Left colon (tissue), 2 donors: ENCODE measurements around the gene GPATCH2L. TPM values are rescaled to one million over a fixed set of nuclear protein-coding genes. Genes with fewer than 3 reads are reported as not detected.

ENCODE experiments used
- ATAC-seq: fragments of 200-7000 bp; cut with Tn5 transposase; one replicate; pipeline ENCODE4 v1.9.1; 2020; ENCODE audit warnings: mild to moderate bottlenecking, moderate library complexity
- DNase-seq, 2 donors: peaks; one replicate each; pipeline ENCODE4 v3.0.0-alpha.2; 2020
- intact Hi-C, 2 donors: fragments of 100-400 bp; cut with DNase I in 1 of 2; cut with micrococcal nuclease in 1 of 2; formaldehyde crosslinking; loops; one replicate each; pipeline versions ENCODE4 v1.11.2 to v1.14.0; 2022; cut with DNase I, micrococcal nuclease
- total RNA-seq, 2 donors: library from RNA; stranded (reverse); fragmentation: NEBNext Ultra II Directional; extraction: Animal tissue kit (Norgen Biotek cat#: 25700); gene quantifications; one replicate each; pipeline ENCODE4 v1.2.1, GENCODE V29; 2021
- donor health status: DM: no; HTN: no; CAD: no.
- donor health status: DM: yes; HTN: yes; CAD: no.

GPATCH2L gene
- total RNA-seq, 2 donors from 2014 or later: 32.1 to 37.6 TPM

DNA sequence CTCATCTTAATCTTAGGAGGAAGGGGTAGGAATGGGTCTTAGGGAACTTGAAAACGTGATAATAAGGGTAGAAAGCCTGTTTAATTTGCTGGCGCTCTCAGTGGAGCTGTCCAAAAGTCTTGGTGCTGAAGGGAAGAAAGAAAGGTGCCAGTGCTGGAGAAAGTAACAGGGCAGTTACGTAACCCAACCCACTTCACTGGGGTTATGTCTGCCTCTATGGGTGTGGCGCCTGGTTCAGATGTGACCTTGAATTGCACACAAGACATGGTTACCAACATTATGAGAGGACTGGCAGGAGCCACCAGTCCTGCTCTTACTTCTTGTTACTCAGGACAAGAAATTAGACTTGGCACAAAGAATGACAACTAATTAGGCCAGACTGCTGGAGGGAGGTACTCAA is 18.6 kb upstream of the GPATCH2L start:
- ATAC-seq: no peak
- intact Hi-C loops: no loop called here
- no peak for DNase-seq

DNA sequence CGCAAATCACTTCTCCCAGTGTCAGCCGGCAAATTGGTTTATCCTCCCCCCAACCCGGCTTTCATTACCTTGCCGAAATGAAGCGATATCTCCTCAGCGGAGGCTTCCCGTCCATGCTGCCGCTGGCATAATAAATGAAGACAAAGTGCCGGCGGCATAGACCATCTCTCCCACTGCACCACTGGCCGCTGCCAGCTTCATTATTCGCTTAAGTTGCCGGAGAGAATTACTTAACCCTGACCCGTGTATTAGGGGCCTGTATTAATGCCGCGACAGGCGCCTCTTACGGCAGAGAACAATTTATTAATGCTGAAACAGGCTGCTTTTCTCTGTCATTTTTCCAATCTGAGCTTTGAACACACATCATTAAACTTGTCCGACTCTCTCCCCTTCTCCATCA is 17.5 kb upstream of the GPATCH2L start:
- ATAC-seq (no peak), DNase-seq (no peak)
- intact Hi-C loops: no loop called here

DNA sequence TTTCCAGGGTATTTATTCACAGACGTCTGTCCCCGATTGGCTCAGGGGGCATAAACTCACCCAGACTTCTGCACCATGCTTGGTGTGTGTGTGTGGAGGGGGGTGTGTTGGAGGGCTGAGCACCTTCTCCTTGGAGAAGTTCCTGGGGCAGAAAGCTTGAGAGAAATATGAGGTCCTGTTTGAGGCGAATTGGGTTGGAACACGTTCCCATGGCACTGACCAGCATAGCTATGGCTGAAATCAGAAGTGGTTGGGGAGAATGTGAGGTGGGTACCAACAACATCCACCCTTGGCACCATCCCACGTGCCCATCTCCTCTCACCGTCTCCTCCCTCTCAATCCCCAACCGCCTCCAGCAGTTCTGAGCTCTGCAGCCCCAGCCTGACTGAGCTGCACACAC is 16.0 kb upstream of the GPATCH2L start:
- intact Hi-C loops: no loop called here
- DNase-seq: no peak
- ATAC-seq: no peak

DNA sequence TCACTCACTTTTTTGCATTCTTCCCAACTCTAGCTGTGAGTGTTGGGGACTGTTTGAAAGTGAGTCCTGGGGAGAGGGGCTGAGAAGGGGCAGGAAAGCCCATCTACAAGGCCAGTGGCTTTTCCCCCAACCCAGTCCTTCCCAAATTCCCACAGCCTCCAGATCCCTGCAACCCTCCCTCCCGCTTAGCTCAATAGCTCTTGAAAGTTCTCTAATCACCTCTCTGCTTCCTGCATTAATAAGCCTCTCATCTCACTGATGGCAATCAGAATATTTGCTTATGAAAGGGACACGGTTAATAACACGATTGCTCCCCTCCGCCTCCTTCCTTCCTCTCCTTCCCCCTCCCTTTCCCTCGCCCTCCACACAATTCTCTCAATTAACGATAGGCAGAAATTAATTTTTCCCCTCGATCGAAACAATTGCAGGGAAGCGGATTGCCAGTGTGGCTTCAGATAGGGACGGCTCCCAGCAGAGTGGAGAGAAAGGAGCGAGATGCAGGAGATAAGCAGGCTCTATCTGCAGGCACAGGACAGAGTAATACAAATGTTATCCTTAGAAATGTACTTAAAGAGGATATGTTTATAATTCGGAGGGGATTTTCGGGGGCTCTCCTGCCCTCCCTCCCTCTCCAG is 15.1 kb upstream of the GPATCH2L start:
- no peak for DNase-seq
- no peak for ATAC-seq
- intact Hi-C loops: no loop called here

DNA sequence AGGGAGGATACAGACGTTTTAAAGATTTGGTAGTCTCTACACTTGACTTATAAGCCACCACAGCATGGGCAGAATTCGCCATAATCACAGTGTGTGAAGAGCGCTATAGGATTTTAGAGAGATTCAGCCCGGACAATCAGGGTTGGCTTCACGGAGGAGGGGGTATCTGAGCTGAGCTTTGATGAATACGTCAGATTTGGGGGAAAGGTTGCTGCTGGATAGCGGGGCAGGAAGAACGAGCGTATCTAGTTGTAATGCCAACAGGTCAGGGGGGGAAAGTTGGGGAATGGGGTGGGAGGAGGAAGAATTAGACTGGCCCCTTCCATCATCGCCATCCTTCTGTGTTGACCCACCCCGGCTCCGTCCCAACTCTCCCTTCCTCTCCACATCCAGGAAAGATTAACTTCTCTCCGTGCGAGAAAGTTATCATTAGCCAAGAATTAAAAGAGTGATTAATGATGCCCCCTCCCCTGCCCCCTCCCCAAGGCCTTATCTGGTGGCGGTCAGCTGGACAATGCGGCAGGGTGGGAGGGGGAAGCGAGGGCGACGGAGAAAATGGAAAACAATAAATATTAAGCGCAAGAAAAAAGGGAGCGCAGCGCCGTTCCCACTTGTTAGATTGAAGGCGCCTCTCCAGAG is 13.5 kb upstream of the GPATCH2L start:
- intact Hi-C loops: no loop called here
- DNase-seq (no peak), ATAC-seq (no peak)

DNA sequence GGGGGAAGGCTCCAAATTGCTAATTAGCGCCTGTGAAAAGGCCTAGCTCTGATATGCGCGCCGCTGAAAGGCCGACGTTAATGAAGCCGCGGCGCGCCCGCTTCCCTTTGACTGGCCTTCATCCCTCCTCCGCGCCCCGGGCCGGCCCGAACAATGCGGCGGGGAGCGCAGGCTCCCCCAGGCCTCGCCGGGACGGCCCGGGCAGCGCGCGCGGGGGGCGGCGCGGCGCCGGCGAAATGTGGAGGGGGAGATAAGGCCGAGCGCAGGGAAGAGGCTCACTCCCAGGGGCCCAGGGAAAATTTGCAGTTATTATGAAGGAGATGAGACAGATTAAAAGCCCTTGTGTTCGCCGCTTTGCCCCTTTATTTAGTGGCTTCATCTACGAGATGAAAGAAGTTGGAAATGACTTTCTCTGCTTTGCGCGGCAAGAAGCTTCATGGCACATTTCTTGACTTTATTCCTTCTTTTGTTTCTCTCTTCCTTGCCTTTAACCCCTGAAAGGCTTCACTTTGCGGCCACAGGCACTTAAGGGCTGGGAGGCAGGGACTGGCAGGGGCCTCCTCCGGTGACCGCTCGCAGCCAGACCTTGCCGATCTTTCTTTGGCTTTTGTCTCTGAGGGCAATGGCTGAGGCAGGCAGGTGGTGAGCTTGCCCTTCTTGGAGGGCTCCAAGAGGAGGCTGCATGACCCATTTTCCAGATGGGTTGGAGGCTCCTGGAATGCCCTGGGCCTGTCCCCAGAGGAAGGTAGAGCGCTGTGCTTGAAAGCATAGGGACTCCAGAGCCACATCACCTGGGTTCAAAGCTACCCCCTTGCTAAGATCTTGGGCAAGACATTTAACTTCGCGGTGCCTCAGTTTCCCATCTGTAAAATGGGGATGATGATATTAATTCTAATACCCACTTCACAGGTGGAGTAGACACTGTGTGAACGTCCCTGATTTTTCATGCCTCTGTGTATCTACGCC is 12.7 kb upstream of the GPATCH2L start:
- ATAC-seq (no peak), DNase-seq (no peak)
- intact Hi-C loops: no loop called here

DNA sequence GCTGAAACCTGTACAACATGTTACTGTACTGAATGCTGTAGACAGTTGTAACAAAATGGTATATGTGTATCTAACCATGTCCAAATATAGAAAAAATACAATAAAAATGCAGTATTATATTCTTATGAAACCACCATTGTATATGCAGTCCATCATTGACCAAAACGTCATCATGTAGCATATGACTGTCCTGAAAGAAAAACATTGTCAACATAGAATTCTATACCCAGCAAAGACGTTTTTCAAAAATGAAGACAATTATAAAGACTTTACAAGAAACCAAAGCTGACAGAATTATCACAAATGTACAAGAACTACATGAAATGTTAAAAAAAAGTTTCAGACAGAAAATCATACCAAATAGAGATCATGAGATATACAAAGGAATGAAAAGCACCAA is 8.1 kb upstream of the GPATCH2L start:
- intact Hi-C loops: no loop called here
- DNase-seq: no peak
- no peak for ATAC-seq

DNA sequence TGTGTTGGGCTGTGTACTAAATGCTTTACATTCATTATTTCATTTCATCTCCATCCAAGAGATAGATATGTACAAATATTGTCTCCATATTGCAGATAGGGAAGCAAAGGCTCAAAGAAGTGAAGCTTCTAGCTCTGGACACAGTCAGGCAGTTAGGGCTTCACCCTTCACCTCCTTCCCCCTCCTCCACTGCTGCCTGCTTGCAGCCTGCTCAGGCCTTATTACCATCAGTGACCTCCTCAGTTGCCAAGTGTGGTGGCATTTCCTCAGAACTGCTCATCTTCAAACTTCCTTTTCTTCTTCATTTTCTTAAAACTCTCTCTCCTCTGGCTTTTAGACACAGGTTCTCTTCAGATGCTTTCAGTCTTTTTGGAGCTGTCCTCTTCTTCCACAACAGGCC is 4.7 kb upstream of the GPATCH2L start:
- no peak for ATAC-seq

DNA sequence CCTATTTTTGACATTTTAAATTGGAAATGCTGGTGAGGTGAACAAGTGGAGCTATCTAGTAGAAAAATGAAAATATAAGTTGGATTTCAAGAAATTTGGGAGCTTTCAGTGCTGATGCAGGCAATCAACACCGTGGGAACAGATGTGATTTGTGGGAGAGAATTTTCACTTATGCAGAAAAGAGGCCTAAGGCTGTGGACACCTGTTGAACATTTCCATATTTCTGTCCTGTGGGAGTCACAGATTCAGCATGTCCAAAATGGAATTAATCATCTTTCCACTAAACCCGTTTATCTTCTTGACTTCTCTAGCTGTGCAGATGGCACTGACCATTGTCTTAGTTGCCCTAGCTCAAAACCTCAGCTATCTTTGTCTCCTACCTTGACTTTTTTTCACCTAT is 2.5 kb upstream of the GPATCH2L start:
- DNase-seq (no peak), ATAC-seq (no peak)
- intact Hi-C loops: no loop called here

More for the DNA sequence above, 4.7 kb upstream of the GPATCH2L start:
- DNase-seq: no peak
- intact Hi-C loops: no loop called here

DNA sequence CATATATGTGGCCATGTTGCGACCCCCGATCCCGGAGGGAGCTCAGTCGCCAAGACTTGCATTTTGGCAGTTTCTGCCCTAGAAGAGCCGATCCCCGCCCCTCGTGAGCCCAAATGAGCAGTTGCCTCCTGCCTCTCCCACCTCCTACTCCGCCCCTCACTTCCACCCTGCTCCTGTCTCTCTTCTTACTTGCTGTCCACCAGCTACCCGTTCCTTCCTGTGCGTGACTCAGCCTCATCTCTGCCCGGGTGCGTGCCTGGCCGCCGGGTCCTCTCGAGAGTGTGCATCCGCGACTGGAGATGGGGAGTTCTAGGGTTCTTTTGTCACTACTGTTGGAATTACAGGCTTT is 585 bp downstream of the GPATCH2L start:
- intact Hi-C loops: no loop called here
- peak; percentile 66 to 76 for DNase-seq
- peak; percentile 76 for ATAC-seq

DNA sequence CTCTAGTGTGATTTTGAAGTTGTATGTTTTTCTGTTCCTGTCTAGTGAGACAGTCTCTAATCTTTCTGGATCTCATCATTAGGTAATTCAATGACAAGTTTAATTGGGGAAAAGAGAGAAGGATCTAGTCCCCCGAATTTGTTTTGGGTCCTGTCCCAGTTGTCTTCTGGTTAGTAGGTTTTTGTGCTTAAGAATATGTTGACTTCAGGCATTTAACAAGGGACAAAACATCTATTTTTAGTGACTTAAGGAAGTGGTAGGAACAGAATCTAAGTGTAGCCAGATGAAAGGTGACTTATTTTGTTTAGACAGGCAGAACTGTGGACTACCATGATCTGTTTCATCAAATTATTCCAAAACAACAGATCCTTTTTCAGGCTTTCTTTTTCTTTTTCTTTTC is 2.2 kb downstream of the GPATCH2L start:
- intact Hi-C loops: no loop called here
- no peak for ATAC-seq

DNA sequence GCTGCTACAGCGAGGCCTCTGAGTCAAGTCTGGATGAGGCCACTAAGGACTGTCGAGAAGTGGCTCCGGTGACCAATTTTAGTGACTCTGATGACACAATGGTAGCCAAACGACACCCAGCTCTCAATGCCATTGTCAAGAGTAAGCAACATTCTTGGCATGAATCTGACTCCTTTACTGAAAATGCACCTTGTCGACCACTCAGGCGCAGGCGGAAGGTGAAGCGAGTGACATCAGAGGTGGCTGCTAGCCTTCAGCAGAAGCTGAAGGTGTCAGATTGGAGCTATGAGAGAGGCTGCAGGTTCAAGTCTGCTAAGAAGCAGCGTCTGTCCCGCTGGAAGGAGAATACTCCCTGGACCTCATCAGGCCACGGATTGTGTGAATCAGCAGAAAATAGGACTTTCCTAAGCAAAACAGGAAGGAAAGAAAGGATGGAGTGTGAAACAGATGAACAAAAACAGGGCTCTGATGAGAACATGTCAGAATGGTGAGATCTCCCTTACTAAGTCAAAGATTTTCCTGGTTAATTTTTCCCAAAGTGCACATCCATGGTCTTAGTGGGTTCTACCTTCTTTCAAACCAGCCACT is 2.9 kb downstream of the GPATCH2L start:
- ATAC-seq: no peak
- intact Hi-C loops: no loop called here
- no peak for DNase-seq

More for the DNA sequence above, 2.2 kb downstream of the GPATCH2L start:
- no peak for DNase-seq

DNA sequence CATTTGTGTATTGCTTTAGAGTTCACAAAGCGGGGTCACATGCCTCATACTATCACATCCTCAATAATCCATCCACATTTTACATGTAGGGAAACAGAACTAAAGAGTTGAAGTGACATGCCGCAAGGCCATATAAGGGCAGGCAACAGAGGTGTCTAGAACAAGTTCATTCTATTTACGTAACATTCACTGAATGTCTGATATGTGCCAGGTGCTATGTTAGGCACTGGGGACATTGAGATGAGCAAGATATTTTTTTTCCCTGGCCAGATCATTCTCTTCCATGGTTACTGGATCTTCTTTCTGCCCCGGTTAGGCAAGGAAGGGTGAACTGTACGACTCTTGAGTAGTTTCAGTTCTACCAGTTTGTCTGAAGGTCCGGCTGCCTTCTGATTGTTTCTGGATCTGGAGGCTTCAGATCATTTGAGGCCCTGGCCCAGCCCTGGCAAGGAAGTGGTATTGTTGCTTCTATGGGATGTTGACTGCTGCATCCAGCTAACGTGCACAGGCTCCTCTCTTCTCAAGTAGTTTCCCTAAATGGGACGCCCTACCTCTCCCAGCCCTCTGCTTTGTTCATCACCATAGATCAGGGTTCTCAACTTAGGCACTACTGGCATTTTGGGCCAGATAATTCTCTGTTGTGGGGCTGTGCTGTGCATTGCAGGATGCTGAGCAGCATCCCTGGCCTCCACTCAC is 12.1 kb downstream of the GPATCH2L start:
- ATAC-seq: no peak
- DNase-seq: no peak
- intact Hi-C loops: no loop called here

DNA sequence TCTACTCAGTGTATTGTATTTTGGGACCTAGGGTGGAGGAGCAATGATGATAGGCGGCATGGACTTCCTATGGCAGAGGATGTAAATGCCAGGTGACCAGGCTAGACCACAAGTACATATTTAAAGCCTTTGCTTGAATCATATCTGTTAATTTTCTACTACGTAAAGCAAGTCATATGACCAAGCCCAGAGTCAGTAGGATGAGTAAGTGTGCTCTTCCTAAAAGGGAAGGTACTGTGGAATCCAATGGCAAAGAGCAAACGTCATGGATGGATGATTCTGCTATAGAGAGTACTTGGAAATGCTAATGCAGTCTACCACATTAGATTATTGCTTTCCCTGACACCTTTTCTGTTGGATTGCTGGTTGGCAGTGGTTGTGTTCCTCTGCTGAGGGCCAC is 16.8 kb downstream of the GPATCH2L start:
- DNase-seq (no peak), ATAC-seq (no peak)
- intact Hi-C loops: no loop called here

DNA sequence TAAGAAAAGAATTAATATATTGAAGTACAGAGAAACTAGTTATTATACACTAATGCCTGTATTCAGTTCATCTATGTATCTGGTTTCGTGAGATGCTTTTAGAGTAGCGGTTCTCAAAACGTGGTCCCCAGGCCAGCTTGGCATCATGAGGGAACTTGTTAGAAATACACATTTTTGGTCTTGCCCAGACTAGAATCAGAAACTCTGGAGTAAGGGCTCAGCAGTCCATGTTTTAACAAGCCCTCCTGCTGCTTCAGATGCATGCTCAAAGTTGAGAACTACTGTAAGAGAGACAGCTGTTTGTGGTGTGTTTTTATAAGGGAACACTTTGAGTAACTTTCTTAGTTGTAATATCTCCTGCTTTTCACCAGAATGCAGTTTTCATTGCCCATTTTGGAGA is 18.1 kb downstream of the GPATCH2L start:
- DNase-seq (no peak), ATAC-seq (no peak)
- intact Hi-C loops: no loop called here

DNA sequence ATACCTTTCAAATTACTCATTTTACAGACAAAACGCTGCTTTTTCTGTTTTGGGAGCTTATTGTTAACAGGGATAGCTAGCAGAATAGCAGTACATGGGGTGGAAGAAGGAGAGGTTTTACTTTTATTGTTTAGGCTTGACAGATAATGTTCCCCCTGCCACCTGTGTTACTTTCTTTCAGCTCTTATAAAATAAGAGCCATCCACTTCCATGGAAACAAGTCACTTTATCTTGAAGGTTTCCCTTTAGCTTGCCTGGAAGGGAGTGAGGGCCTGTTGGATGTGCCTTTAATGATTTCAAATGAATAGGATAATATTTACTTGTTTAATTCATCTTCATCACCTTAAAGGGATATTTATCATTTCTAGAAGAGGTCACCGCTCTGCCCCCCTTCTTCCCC is 23.3 kb downstream of the GPATCH2L start:
- DNase-seq (no peak), ATAC-seq (no peak)
- intact Hi-C loops: no loop called here

DNA sequence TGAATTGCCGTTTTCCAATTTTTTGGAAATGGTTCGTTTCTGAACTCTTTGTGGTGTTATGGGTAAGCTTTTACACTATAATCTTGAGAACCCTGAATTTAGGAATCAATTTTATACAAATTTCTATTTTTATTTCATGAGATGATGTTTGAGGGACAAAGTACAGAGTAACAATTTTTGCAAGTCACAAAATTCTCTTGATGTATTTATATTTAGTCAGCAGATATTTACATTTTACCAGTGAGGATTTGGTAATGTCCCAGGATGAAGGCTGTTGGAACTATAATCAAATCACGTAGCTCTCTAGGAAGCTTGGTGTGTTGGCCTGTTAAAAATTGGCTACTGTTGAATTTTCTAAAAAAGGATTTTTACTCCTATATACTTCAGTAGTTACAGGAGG is 24.2 kb downstream of the GPATCH2L start:
- ATAC-seq (no peak), DNase-seq (no peak)
- intact Hi-C loops: no loop called here

DNA sequence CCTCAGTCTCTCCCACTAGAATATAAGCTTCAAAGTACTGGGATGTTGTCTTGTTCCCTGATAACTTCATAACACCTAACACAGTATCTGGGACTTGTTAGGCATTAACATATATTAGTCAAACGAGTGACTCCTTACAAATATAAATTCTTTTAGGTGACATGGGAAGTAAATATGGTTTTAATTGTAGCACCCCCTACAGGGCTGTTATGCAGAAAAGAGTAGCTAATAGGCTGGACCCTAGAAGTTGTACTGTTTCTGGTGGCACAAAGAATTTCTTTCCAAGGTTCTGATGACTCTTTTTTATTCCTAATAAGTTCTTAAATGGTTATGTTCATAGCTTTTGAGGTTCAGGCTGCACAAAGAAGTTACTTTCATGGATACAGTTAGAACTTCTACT is 29.8 kb downstream of the GPATCH2L start:
- ATAC-seq: no peak
- intact Hi-C loops: no loop called here
- DNase-seq: no peak
